Measurements from ENCODE around the gene ADAMTS14.

GRCh38 chr10:70685455-70685911, 13.2 kb downstream of the ADAMTS14 start:
- TF ChIP-seq, protein P1, sequence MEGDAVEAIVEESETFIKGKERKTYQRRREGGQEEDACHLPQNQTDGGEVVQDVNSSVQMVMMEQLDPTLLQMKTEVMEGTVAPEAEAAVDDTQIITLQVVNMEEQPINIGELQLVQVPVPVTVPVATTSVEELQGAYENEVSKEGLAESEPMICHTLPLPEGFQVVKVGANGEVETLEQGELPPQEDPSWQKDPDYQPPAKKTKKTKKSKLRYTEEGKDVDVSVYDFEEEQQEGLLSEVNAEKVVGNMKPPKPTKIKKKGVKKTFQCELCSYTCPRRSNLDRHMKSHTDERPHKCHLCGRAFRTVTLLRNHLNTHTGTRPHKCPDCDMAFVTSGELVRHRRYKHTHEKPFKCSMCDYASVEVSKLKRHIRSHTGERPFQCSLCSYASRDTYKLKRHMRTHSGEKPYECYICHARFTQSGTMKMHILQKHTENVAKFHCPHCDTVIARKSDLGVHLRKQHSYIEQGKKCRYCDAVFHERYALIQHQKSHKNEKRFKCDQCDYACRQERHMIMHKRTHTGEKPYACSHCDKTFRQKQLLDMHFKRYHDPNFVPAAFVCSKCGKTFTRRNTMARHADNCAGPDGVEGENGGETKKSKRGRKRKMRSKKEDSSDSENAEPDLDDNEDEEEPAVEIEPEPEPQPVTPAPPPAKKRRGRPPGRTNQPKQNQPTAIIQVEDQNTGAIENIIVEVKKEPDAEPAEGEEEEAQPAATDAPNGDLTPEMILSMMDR (IDR thresholded peaks at IDR 0.05; ENCODE audit: low read depth, low read length) = no peak
- no peak for TF ChIP-seq MYC (IDR thresholded peaks at IDR 0.05; ENCODE audit: low read depth, low read length)

Measured in NB4 (cell line).